Neural cell (in vitro differentiated cells): ENCODE results near the gene FILIP1. TPM values are rescaled to one million over a fixed set of nuclear protein-coding genes. Genes with fewer than 3 reads are reported as not detected.

Experiments used
- H2AFZ ChIP-seq: fragments of 200-600, 300-800 bp; sonication (generic), shearing (Covaris generic); 2 replicates; pipeline ENCODE4 v1.6.0; 2014; ENCODE audit warnings: low read depth, mild to moderate bottlenecking, antibody characterized with exemption, low read length, moderate library complexity
- H3F3A ChIP-seq: fragments of 200-600 bp; shearing (Covaris generic); 2 replicates; pipeline ENCODE4 v1.6.1; 2016; ENCODE audit warnings: mild to moderate bottlenecking, moderate library complexity, mixed read lengths, antibody characterized with exemption, low read length; ENCODE audit not compliant: insufficient read depth, poor library complexity, severe bottlenecking
- H3K27ac ChIP-seq: fragments of 200-600, 300-800 bp; sonication (generic), shearing (Covaris generic); 2 replicates; pipeline ENCODE4 v1.5.1; 2014; ENCODE audit warnings: mild to moderate bottlenecking, low read length, moderate library complexity
- H3K27me3 ChIP-seq: fragments of 300-800, 200-600 bp; sonication (generic), shearing (Covaris generic); 2 replicates; pipeline ENCODE4 v1.6.0; 2014; ENCODE audit warnings: mild to moderate bottlenecking, low read depth, low read length, moderate library complexity; ENCODE audit not compliant: insufficient read depth
- H3K36me3 ChIP-seq: fragments of 300-800, 200-600 bp; sonication (generic), shearing (Covaris generic); 2 replicates; pipeline ENCODE4 v1.5.1; 2014; ENCODE audit warnings: mild to moderate bottlenecking, antibody characterized with exemption, low read length, moderate library complexity; ENCODE audit not compliant: insufficient read depth
- H3K4me2 ChIP-seq: fragments of 300-800, 200-600 bp; sonication (generic), shearing (Covaris generic); 2 replicates; pipeline ENCODE4 v1.6.0; 2014; ENCODE audit warnings: mild to moderate bottlenecking, low read length
- H3K4me3 ChIP-seq: fragments of 300-800, 200-600 bp; sonication (generic), shearing (Covaris generic); 2 replicates; pipeline ENCODE4 v1.5.1; 2014; ENCODE audit warnings: mild to moderate bottlenecking, low read length, moderate library complexity
- H3K79me2 ChIP-seq: fragments of 200-600 bp; shearing (Covaris generic); replicated peaks from 2 replicates; pipeline ENCODE4 v1.6.0; 2014; ENCODE audit warnings: mild to moderate bottlenecking, low read length, moderate library complexity; ENCODE audit not compliant: insufficient read depth
- H3K9ac ChIP-seq: fragments of 300-800, 200-600 bp; sonication (generic), shearing (Covaris generic); 2 replicates; pipeline ENCODE4 v1.6.1; 2016; ENCODE audit warnings: mild to moderate bottlenecking, low read length, mixed read lengths
- H3K9me2 ChIP-seq: fragments of 200-600 bp; shearing (Covaris generic); 2 replicates; pipeline ENCODE4 v1.6.1; 2016; ENCODE audit warnings: mild to moderate bottlenecking, low read length, mixed read lengths; ENCODE audit not compliant: insufficient read depth
- H3K9me3 ChIP-seq: fragments of 200-600, 300-800 bp; sonication (generic), shearing (Covaris generic); 2 replicates; pipeline ENCODE4 v1.6.1; 2016; ENCODE audit warnings: mild to moderate bottlenecking, mixed run types, low read length, moderate library complexity, mixed read lengths
- H4K20me1 ChIP-seq: fragments of 200-600 bp; shearing (Covaris generic); 2 replicates; pipeline ENCODE4 v1.6.1; 2016; ENCODE audit warnings: mild to moderate bottlenecking, mixed run types; ENCODE audit not compliant: insufficient read depth
- EP300 ChIP-seq: fragments of 450-650 bp; conservative IDR thresholded peaks from 2 replicates; pipeline ENCODE4 v1.6.1; 2014; ENCODE audit warnings: antibody characterized with exemption, mild to moderate bottlenecking, moderate library complexity; ENCODE audit not compliant: poor library complexity, severe bottlenecking
- EZH2 ChIP-seq: fragments of 200-600, 300-800 bp; shearing (Covaris generic), sonication (generic); IDR thresholded peaks from 2 replicates; pipeline ENCODE4 v1.6.1; 2014; ENCODE audit warnings: antibody characterized with exemption, low read length, borderline replicate concordance, mild to moderate bottlenecking; ENCODE audit not compliant: insufficient read depth, poor library complexity, severe bottlenecking
- MXI1 ChIP-seq: fragments of 450-650 bp; conservative IDR thresholded peaks from 2 replicates; pipeline ENCODE4 v1.6.1; 2014; ENCODE audit warnings: antibody characterized with exemption, mild to moderate bottlenecking; ENCODE audit not compliant: poor library complexity, severe bottlenecking
- POLR2AphosphoS5 ChIP-seq: IDR thresholded peaks from 2 replicates; pipeline ENCODE4 v1.6.1; 2012
- RAD21 ChIP-seq: fragments of 450-650 bp; conservative IDR thresholded peaks from 2 replicates; pipeline ENCODE4 v1.6.1; 2014; ENCODE audit warnings: antibody characterized with exemption, mild to moderate bottlenecking, moderate library complexity
- SMC3 ChIP-seq: fragments of 450-650 bp; conservative IDR thresholded peaks from 2 replicates; pipeline ENCODE4 v1.6.1; 2014; ENCODE audit warnings: antibody characterized with exemption, mild to moderate bottlenecking, moderate library complexity; ENCODE audit not compliant: poor library complexity
- TAF1 ChIP-seq: IDR thresholded peaks from 2 replicates; pipeline ENCODE4 v1.6.1; 2012; ENCODE audit warnings: low read depth
- polyA plus RNA-seq: library from polyadenylated mRNA; depleted of rRNA; stranded (reverse); fragments of >200 nt; gene quantifications from 2 replicates; pipeline ENCODE4 v1.2.3, GENCODE V29; 2014
- TF ChIP-seq, protein P1 (sequence below): fragments of 450-650 bp; IDR thresholded peaks from 2 replicates; pipeline ENCODE4 v1.5.1; 2014; ENCODE audit warnings: antibody characterized with exemption, mild to moderate bottlenecking, moderate library complexity; ENCODE audit not compliant: poor library complexity, severe bottlenecking
- TF ChIP-seq, protein P2 (sequence below): IDR thresholded peaks from 2 replicates; pipeline ENCODE4 v1.6.1; 2012; ENCODE audit warnings: borderline replicate concordance

The FILIP1 gene
- polyA plus RNA-seq, 1 donor from 2014 or later, result 1.4 TPM

DNA sequence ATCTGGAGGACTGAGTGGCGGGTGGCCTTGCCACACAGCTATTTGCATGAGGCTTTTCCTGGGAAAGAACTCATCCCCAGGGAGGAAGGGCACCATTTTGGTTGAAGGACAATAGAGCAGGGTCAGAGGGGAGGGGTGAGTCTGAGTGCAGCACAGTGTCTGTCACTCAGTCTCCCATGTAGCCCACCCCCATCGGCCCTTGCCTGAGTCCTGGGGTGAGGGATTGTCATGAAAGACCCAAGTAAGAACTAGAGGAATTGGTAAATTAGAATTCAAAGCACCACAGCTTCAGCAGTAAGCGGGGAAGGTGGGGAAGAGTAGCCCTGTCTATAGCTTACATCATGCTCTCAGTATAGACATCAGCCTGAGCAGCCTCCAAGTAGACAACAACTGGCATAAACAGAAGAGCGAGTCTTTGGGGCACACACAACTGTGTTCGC lies 118.6 kb downstream of the FILIP1 start:
- H3F3A ChIP-seq, result no peaks in the 10 kb centered on the region
- no peaks in the 10 kb centered on the region for H3K9me3 ChIP-seq
- no peak overlapping the region for H3K4me2 ChIP-seq
- H3K27ac ChIP-seq, result no peak overlapping the region
- no peaks in the 10 kb centered on the region for H4K20me1 ChIP-seq
- H3K27me3 ChIP-seq, result no peaks in the 10 kb centered on the region
- no peak overlapping the region for H2AFZ ChIP-seq
- no peaks in the 10 kb centered on the region for H3K36me3 ChIP-seq
- H3K4me3 ChIP-seq, result no peak overlapping the region
- H3K9me2 ChIP-seq, result no peaks in the 10 kb centered on the region
- H3K9ac ChIP-seq, result no peak overlapping the region
- no peaks in the 10 kb centered on the region for H3K79me2 ChIP-seq
- TF ChIP-seq SMC3 (no peak), RAD21 (no peak)

DNA sequence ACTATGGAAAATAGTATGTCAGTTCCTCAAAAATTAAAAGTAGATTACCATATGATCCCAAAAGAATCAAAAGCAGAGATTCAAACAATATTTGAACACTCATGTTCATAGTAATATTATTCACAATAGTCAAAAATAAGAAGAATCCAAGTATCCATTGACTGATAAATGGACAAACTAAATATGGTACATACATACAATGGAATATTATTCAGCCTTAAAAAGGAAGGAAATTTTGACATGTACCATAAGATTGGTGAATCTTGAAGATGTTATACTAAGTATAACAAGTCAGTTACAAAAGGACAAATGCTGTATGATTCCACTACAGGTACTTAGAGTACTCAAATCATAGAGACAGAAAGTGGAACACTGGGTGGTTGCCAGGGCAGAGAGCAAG lies 120.7 kb downstream of the FILIP1 start:
- Histone ChIP-seq H3K4me2 (no peak overlapping the region), H3K27me3 (no peaks in the 10 kb centered on the region), H3F3A (no peaks in the 10 kb centered on the region), H3K9ac (no peak overlapping the region), H4K20me1 (no peaks in the 10 kb centered on the region), H3K79me2 (no peaks in the 10 kb centered on the region), H3K36me3 (no peaks in the 10 kb centered on the region), H3K27ac (no peak overlapping the region), H3K9me3 (no peaks in the 10 kb centered on the region), H3K9me2 (no peaks in the 10 kb centered on the region), H3K4me3 (no peak overlapping the region), H2AFZ (no peak overlapping the region)
- TF ChIP-seq MXI1 (no peak), EZH2 (no peak), EP300 (no peak), SMC3 (no peak), RAD21 (no peak), TAF1 (no peak), POLR2AphosphoS5 (no peak)
- TF ChIP-seq, protein P1, sequence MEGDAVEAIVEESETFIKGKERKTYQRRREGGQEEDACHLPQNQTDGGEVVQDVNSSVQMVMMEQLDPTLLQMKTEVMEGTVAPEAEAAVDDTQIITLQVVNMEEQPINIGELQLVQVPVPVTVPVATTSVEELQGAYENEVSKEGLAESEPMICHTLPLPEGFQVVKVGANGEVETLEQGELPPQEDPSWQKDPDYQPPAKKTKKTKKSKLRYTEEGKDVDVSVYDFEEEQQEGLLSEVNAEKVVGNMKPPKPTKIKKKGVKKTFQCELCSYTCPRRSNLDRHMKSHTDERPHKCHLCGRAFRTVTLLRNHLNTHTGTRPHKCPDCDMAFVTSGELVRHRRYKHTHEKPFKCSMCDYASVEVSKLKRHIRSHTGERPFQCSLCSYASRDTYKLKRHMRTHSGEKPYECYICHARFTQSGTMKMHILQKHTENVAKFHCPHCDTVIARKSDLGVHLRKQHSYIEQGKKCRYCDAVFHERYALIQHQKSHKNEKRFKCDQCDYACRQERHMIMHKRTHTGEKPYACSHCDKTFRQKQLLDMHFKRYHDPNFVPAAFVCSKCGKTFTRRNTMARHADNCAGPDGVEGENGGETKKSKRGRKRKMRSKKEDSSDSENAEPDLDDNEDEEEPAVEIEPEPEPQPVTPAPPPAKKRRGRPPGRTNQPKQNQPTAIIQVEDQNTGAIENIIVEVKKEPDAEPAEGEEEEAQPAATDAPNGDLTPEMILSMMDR, result no peak
- TF ChIP-seq, protein P2, sequence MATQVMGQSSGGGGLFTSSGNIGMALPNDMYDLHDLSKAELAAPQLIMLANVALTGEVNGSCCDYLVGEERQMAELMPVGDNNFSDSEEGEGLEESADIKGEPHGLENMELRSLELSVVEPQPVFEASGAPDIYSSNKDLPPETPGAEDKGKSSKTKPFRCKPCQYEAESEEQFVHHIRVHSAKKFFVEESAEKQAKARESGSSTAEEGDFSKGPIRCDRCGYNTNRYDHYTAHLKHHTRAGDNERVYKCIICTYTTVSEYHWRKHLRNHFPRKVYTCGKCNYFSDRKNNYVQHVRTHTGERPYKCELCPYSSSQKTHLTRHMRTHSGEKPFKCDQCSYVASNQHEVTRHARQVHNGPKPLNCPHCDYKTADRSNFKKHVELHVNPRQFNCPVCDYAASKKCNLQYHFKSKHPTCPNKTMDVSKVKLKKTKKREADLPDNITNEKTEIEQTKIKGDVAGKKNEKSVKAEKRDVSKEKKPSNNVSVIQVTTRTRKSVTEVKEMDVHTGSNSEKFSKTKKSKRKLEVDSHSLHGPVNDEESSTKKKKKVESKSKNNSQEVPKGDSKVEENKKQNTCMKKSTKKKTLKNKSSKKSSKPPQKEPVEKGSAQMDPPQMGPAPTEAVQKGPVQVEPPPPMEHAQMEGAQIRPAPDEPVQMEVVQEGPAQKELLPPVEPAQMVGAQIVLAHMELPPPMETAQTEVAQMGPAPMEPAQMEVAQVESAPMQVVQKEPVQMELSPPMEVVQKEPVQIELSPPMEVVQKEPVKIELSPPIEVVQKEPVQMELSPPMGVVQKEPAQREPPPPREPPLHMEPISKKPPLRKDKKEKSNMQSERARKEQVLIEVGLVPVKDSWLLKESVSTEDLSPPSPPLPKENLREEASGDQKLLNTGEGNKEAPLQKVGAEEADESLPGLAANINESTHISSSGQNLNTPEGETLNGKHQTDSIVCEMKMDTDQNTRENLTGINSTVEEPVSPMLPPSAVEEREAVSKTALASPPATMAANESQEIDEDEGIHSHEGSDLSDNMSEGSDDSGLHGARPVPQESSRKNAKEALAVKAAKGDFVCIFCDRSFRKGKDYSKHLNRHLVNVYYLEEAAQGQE, result no peak

DNA sequence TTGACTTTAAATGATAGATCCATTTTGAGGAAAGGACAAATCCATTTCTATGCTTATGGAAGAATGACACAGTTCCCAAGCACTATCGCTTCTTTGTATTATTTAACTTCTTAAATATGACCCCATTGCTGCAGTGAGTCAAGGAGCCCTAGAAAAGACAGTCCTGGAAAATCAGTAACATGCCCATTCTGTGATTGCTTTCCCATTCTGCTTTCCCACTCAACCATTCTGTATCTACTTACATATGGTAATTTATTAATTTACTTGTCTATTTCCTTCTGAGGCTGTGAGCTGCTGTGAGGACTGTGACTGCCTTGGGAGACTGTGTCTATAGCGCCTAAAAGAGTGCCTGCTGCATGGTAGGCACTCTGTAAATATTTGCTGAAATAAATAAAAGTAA lies 123.6 kb downstream of the FILIP1 start:
- Histone ChIP-seq H3K4me2 (no peak overlapping the region), H4K20me1 (no peaks in the 10 kb centered on the region), H3F3A (no peaks in the 10 kb centered on the region), H3K79me2 (no peaks in the 10 kb centered on the region), H3K27me3 (no peaks in the 10 kb centered on the region), H3K9me2 (no peaks in the 10 kb centered on the region), H2AFZ (no peak overlapping the region), H3K4me3 (no peak overlapping the region), H3K36me3 (no peaks in the 10 kb centered on the region), H3K9ac (no peak overlapping the region), H3K27ac (no peak overlapping the region), H3K9me3 (no peaks in the 10 kb centered on the region)
- TF ChIP-seq EZH2, result no peak
- no peak for TF ChIP-seq MXI1
- TF ChIP-seq POLR2AphosphoS5, result no peak
- TF ChIP-seq TAF1, result no peak
- no peak for TF ChIP-seq RAD21
- TF ChIP-seq EP300, result no peak
- no peak for TF ChIP-seq SMC3
- TF ChIP-seq, protein P1, result no peak
- TF ChIP-seq, protein P2, result no peak
